ENCODE data around the gene THRB.

Gene THRB

DNA sequence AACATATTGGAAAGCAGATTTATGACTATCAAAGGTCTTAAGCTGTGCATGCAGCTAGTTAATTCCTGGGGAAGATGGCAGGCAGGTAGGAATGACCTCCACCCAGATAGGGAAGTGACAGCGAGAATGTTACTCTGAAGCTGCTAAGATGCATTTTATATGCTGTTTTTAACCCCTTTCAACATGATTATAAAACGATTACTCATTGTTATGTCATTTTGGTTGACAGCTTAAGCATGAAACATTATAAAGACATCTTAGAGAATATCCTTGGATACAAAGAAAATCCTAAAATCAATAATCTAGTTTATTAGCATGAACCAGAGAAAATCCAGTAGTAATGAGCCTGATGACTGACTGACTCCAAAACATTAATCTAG, 329.1 kb downstream of the THRB start:
- no peak for DNase-seq

DNA sequence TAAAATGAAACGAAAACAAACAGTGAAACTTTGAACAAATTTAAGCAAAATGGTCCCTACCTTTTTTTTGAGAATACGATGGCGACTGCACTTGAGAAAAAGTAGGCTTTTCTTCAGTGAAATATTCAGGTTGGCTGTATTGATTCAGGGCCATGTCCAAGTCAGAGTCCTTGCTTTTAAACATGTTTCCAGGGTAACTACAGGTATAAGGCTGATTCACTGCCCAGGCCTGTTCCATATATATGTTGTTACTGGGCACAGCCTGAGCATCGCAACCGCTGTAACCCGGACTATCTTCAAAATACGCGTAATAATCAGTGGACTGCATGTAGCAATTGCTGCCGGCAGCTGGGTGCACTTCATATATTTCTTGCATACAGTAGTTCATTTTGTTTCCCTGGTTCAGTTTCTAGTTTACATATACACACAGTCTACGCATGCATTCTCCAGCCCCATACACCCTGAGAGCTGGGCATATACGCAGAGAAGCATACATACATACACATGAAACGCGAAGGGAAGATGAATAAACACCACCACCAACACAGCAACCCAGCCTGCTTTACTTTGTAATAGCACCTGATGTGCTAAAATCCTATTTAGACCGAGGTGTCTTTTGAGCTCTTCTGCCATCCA, 329.6 kb downstream of the THRB start:
- no peak for DNase-seq

DNA sequence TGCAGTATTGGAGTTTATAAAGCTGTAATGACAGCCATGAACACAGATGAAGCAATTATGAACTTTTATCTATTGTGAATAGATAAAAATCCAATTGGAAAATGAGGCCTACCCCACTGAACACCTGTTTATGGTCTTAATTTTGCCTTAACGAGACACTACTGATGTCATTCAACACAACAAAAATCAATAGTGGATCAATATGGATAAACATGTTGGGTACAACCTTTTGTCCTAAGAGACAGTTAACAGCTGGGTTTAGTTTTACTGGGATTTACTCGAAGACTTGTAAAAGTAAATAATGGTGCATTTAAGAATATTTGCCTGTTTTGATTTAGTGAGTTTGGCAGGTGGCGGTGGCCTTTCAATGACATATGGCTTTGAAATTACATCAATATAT, 331.7 kb downstream of the THRB start:
- DNase-seq = no peak

DNA sequence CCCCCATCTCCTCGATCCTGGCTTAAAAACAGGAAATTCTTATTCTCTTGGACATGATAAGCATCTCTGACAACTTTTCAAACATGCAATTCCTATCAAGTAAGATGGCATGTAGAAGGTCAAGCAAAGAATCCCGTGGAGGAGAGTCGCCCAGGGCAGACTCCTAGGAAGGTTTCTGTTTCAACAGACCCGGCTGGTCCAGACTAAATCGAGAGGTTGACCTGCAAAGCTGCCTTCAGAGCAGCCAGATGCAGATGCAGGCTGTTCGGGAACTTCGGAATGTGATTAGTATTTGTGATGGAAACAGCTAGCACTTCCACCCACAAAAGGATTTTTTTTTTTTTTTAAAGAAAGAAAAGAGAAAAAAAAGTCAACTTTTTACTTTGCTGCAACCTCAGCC, 332.8 kb downstream of the THRB start:
- DNase-seq = no peak

DNA sequence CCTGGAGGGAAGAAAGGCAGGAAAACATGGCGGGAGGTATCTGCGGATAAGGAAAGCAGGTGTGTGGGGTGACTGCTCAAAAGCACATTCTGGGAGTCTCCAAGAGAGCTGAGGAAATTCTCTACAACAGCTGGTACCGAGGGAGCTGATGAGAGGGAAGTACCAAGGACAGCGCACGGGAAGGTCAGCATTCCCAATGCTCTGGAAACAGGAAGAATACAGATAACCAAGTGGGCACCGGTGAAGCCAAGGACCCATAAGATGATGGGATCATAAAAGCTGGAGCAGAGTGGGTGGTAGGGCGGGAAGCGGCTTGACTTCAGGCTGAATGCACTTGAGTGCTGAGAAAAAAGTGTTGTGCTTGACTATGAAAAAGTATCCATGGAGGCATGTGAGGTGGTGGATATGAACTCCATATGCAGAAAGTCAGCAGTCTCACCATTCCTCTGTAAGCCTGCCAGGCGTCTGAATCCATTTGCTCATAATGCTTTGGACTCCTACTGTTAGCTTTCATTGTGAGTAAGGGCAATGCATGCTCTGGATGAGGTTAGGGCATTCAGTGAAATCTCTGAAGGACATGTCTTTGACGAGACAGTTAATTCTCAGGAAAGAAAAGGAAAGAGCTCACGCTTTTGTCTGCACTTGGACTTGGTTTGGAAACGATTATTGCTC, 334.1 kb downstream of the THRB start:
- no peak for DNase-seq

DNA sequence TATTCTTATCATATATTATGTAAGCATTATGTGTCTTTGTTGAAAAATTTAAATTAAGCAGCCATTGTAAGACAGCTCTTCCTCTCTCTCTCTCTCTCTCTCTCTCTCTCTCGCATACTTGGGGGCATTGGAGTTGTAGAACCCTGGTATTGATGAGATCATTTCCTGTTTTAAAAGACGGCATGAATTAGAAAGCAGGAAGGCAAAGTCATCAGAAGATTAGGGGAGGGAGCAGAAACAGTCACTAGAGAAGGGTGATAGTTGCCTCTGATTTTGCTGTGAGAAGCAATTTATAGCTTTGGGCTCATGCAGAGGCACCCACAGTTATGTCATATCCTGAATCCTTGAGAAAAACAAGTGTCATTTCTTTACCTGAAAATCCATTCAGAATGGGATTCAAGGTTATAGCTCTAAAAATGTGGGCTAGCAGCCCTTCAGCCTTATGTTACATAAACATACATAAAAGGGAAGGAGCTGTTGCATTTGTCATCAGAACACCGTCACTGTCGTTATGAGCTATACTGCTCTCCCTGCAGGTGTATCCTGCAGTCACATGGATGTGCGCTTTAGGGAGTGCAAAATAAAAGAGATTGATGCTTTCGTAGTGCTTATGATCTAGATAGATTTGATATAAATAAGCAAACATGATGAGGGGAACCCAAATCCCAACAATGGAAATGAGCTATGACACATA, 335.7 kb downstream of the THRB start:
- DNase-seq = no peak

DNA sequence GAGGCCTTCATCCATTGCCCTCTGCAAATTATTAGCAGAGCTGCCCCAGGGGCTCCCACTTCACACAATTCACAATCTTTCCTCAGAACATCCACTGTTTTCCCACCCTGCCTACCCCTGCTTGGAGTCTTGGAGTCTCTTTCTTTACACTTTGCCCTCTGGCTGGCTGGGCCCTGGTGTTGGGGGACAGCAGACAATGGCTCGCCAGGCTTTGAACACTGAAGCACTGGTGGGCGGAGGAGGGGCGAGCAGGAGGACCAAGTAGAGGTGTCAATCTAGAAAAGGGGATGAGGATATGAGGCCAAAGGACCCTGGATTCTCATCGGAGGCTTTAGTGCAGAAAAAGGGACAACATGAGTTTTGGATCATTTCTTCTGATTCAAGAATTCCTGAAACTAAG, 337.5 kb downstream of the THRB start:
- no peak for DNase-seq

- DNase-seq = no peak
Measured at GRCh38 chr3:24156466-24156865, 338.2 kb downstream of the THRB start.

GRCh38 chr3:24155276-24155675, 339.4 kb downstream of the THRB start:
- no peak for DNase-seq

DNA sequence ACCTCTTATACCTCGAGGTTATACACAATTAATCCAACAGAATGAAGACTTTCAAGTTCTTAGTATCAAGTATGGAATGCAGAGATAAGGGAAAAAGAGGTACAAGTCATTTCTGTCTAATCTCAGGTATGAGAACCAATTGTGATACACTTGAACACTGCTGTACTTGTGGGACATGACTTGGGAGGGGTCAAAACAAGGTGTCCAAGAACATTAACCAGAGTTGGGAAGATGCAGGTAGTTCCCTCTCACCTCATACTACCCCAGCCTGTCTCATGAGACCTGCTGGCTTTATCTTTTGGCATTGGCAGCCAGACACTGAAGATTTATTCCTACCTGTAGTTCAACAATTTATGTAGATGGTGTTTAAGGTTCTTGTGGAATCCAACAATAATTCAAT, 339.9 kb downstream of the THRB start:
- no peak for DNase-seq

GRCh38 chr3:24154013-24154695, 340.5 kb downstream of the THRB start:
- DNase-seq = no peak

GRCh38 chr3:24151594-24151993, 343.1 kb downstream of the THRB start:
- DNase-seq = no peak

DNA sequence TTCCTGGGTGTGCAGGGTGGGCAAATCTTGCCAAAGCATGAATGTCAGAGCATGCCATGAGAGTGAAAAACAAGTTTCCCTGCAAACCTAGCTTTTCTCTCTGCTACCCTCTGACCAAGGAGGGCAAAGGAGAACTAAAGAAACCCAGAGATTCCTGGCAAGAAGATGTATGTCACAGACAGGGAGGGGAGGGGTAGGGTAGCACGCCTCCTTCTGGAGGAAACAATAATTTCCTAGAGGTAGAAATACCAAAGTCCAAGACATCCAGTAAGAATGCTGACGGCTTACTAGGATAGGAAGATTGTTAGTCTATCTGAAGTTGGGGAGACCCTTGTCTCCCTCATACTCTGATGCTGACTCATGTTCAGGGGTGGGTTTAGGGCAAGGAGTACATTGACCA, 345.6 kb downstream of the THRB start:
- DNase-seq = no peak

GRCh38 chr3:24145981-24146822, 348.4 kb downstream of the THRB start:
- no peak for DNase-seq

DNA sequence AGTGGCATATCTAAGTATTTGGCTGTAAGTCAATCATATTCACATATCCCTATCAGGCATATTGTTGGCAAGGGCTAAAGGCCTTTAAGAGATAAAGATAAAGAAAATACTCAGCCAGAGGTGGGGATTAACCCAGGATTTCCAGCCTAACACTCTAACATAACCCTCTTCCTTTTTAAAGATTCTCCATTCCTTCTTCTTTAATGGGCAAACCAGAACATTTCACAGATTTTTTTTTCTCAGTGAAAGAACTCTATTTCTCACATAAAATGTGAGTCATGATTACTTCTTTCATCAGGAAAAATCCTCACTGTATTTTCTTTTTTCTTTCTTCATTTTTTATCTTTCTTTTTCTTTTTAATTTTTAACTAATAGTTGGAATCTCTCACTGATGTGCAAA, 349.2 kb downstream of the THRB start:
- DNase-seq = no peak

- DNase-seq = no peak
Measured at GRCh38 chr3:24142127-24142526, 352.5 kb downstream of the THRB start.

DNA sequence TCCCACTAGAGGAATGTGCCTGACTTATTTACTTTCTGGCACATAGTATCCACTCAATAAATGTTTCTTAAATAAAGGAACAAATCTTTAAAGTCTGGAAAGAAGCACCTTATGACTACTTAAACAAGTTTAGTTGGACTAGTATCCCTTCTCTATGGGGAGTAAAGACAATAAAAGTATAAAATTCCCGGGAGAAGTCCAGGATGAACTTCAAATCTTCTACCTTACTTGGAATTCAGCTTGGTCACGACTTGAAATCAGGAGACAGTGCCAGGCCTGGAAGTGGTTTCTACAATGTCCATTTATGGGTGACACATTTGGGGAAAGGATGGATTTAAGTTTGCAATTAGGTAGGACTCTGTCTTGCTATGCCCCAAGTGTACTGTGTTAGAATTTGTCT, 353.1 kb downstream of the THRB start:
- DNase-seq = no peak

- DNase-seq = no peak
Measured at GRCh38 chr3:24139463-24140412, 354.9 kb downstream of the THRB start.

DNA sequence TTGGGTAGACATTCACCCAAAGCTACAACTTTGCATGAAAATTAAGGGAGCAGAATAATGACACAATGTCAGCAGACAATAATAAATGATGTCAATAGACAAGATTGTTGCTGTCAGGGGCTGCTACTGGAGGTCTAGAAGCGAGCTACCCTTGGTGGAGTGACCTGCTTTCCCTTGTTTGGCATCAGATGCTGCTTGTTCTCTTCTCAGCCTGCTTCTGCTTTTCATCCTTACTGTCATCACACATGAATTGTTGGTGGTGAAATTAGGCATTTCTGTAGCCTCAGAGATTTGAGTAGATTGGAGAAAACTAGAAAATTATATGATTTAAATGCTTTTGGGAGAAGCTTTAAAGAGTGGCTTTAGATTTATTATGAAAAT, 355.8 kb downstream of the THRB start:
- no peak for DNase-seq

- no peak for DNase-seq
Measured at GRCh38 chr3:24137958-24138875, 356.4 kb downstream of the THRB start.

DNA sequence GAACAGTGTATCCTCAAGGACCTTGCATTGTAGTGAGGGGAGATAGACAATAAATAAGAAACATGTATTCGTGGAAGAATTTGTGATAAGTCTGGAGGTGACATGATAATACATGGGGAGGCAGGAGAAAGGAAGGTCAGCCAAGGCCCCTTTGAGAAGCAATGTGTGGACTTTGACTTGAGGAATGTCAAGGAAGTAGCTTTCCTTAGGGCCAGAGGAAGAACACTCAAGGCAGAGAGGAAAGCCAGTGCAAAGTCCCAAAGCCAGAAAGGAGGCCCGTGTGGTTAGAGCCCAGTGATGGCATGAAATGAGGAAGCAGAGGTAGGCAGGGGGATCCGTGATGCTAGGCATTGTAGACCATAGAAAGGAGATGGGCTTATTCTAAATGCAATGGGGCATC, 357.3 kb downstream of the THRB start:
- no peak for DNase-seq

All from effector CD8-positive, alpha-beta T cell (primary cell).